SKM-1 treated with dmso at 0.1 percent for 144 hours (cell line): Measurements from ENCODE around the gene PLEKHF1.
"Not testable (repeated sequence)": the region's sequence is repeated elsewhere in the genome, so short reads cannot be mapped to it uniquely, and the experiment has no call there.

Source experiments
- DNase-seq: peaks from one replicate; lab custom pipeline; 2025; ENCODE audit not compliant: unreplicated experiment; lab: John Stamatoyannopoulos, UW

PLEKHF1 gene

GRCh38 chr19:29697523-29698261 is 32.4 kb downstream of the PLEKHF1 start:
- DNase-seq = no peak

GRCh38 chr19:29699861-29700260 is 34.6 kb downstream of the PLEKHF1 start:
- DNase-seq = no peak

- DNase-seq = no peak
These were observed 35.2 kb downstream of the PLEKHF1 start for GRCh38 chr19:29700498-29700897.

- no peak for DNase-seq
These were observed 37.1 kb downstream of the PLEKHF1 start for GRCh38 chr19:29702161-29702962.

- no peak for DNase-seq
These were observed 37.7 kb downstream of the PLEKHF1 start for GRCh38 chr19:29702963-29703320.

- DNase-seq = no peak
These were observed 39.6 kb downstream of the PLEKHF1 start for GRCh38 chr19:29704562-29705558.

GRCh38 chr19:29705706-29706105 is 40.4 kb downstream of the PLEKHF1 start:
- no peak for DNase-seq

- DNase-seq = no peak
These were observed 41.4 kb downstream of the PLEKHF1 start for GRCh38 chr19:29706635-29707034.

- DNase-seq = no peak
These were observed 43.5 kb downstream of the PLEKHF1 start for GRCh38 chr19:29708554-29709439.

GRCh38 chr19:29709440-29709798 is 44.2 kb downstream of the PLEKHF1 start:
- DNase-seq = not testable (repeated sequence)

- DNase-seq = no peak
These were observed 46.4 kb downstream of the PLEKHF1 start for GRCh38 chr19:29711584-29712132.

GRCh38 chr19:29712744-29713516 is 47.7 kb downstream of the PLEKHF1 start:
- DNase-seq = no peak

GRCh38 chr19:29714371-29714952 is 49.2 kb downstream of the PLEKHF1 start:
- DNase-seq = no peak

- peak; percentile 21 for DNase-seq
These were observed 49.9 kb downstream of the PLEKHF1 start, which contains the start of gene C19orf12 for GRCh38 chr19:29714953-29715700. Gene C19orf12 (minus strand): TSS chr19:29715261. CDS start chr19:29708413, 6,848 bp downstream.

- DNase-seq = no peak
These were observed 50.7 kb downstream of the PLEKHF1 start for GRCh38 chr19:29715701-29716581.

GRCh38 chr19:29717051-29717450 is 51.8 kb downstream of the PLEKHF1 start:
- DNase-seq = no peak

GRCh38 chr19:29724102-29724641 is 58.9 kb downstream of the PLEKHF1 start:
- no peak for DNase-seq
